GM13976 (cell line): Measurements from ENCODE around the gene ATP6V0A4.

ENCODE experiments used
- DNase-seq: peaks from one replicate; pipeline ENCODE4 v3.0.0; 2012; ENCODE audit warnings: low spot score
- CTCF ChIP-seq: IDR thresholded peaks from 2 replicates; pipeline ENCODE4 v1.5.1; 2012; ENCODE audit warnings: borderline replicate concordance, mild to moderate bottlenecking; ENCODE audit not compliant: insufficient read depth; ENCODE audit errors: extremely low read depth, missing control alignments, control extremely low read depth
- in situ Hi-C: fragments of 300-500 bp; cut with MboI; formaldehyde crosslinking; loops from one replicate; pipeline ENCODE4 v1.12.0; 2022; ENCODE audit warnings: low sequenced_read_pairs, mixed read lengths, inconsistent platforms; ENCODE audit not compliant: unreplicated experiment

The ATP6V0A4 gene

GRCh38 chr7:138835087-138835486, 37.1 kb upstream of the ATP6V0A4 start:
- TF ChIP-seq CTCF, result no peak
- DNase-seq, result no peak
- in situ Hi-C loops, result no loop called here

- DNase-seq, result no peak
- in situ Hi-C loops, result no loop called here
- TF ChIP-seq CTCF, result no peak
These were observed 36.6 kb upstream of the ATP6V0A4 start for GRCh38 chr7:138834583-138834982.

- DNase-seq, result no peak
- no peak for TF ChIP-seq CTCF
- in situ Hi-C loops, result no loop called here
These were observed 35.6 kb upstream of the ATP6V0A4 start for GRCh38 chr7:138833596-138833995.

- DNase-seq, result no peak
- no peak for TF ChIP-seq CTCF
- in situ Hi-C loops, result no loop called here
These were observed 35.0 kb upstream of the ATP6V0A4 start for GRCh38 chr7:138832966-138833365.

- TF ChIP-seq CTCF, result no peak
- no peak for DNase-seq
- in situ Hi-C loops, result no loop called here
These were observed 31.3 kb upstream of the ATP6V0A4 start for GRCh38 chr7:138829335-138829734.

GRCh38 chr7:138828302-138828701, 30.3 kb upstream of the ATP6V0A4 start:
- TF ChIP-seq CTCF, result no peak
- in situ Hi-C loops, result no loop called here
- DNase-seq, result no peak

- in situ Hi-C loops, result no loop called here
- no peak for DNase-seq
- no peak for TF ChIP-seq CTCF
These were observed 27.2 kb upstream of the ATP6V0A4 start for GRCh38 chr7:138825049-138825721.
